ENCODE measurements around the gene ZBTB14. TPM values are rescaled to one million over a fixed set of nuclear protein-coding genes. Genes with fewer than 3 reads are reported as not detected.

Gene ZBTB14
- total RNA-seq, 3 donors from 2014 or later, result 9.1 to 15.1 (median 10.7) TPM

DNA sequence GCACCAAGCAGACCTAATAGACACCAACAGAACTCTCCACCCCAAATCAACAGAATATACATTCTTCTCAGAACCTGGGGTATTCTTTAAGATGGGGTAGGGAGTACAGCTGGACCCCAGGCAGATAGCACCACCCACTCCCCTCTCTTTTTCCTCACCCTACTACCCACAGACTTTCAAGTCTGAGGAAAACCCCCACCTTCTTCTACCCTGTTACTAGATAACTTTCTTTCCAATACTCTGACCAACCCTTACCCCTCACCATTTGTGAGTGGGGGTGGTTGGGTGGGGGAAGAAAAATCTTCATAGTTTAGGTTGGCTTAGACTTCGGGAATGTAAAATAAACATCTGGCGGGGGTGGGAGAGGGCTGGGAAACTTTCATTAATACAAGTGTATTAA is 20.3 kb upstream of the ZBTB14 start:
- no peaks in the 10 kb centered on the region for H3K9me3 ChIP-seq
- no peaks in the 10 kb centered on the region for H3K36me3 ChIP-seq (ENCODE audit: low read depth)
- TF ChIP-seq, protein P1, sequence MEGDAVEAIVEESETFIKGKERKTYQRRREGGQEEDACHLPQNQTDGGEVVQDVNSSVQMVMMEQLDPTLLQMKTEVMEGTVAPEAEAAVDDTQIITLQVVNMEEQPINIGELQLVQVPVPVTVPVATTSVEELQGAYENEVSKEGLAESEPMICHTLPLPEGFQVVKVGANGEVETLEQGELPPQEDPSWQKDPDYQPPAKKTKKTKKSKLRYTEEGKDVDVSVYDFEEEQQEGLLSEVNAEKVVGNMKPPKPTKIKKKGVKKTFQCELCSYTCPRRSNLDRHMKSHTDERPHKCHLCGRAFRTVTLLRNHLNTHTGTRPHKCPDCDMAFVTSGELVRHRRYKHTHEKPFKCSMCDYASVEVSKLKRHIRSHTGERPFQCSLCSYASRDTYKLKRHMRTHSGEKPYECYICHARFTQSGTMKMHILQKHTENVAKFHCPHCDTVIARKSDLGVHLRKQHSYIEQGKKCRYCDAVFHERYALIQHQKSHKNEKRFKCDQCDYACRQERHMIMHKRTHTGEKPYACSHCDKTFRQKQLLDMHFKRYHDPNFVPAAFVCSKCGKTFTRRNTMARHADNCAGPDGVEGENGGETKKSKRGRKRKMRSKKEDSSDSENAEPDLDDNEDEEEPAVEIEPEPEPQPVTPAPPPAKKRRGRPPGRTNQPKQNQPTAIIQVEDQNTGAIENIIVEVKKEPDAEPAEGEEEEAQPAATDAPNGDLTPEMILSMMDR (IDR thresholded peaks at IDR 0.05), result no peak
- H3K4me1 ChIP-seq (ENCODE audit: low read depth), result no peaks in the 10 kb centered on the region
- DNase-seq (no peak), ATAC-seq (no peak)
- no peak overlapping the region for H3K4me3 ChIP-seq
- intact Hi-C loops (cut with DNase I, micrococcal nuclease), result no loop called here

DNA sequence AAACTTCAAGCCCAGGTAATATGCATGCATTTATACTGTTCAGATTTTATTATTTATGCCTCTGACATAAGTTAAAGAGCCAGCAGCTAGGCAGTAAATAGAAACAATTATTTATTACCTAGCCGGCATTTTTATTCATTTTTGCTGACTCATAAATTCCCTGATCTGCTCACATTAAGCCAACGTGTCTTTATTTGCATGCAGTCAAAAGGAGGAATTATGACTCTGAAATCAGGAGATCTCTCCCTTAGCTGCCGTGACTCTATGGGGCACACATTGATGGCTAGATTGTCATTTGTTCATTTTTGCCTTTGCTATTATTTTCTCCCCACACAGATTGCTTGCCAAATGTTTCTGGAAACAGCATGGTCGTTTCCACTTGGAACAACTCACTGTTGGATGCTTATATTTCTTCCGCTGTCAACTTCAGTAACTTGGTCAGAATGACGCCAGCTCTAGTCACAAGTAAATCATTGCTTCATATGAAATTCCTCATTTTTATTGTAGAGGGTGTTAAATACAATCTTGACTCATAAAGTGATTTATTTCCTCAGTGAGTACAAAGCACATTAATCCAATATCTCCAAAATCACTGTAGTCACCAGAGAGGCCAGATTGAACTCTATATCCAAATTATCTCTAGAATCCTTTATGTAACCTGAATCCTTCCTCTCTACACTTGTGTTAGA is 15.9 kb upstream of the ZBTB14 start:
- Histone ChIP-seq H3K4me3 (no peak overlapping the region), H3K4me1 (ENCODE audit: low read depth) (no peaks in the 10 kb centered on the region), H3K9me3 (no peaks in the 10 kb centered on the region), H3K36me3 (ENCODE audit: low read depth) (no peaks in the 10 kb centered on the region)
- ATAC-seq (no peak), DNase-seq (no peak)
- intact Hi-C loops (cut with DNase I, micrococcal nuclease), result no loop called here
- TF ChIP-seq, protein P1 (IDR thresholded peaks at IDR 0.05), result no peak

DNA sequence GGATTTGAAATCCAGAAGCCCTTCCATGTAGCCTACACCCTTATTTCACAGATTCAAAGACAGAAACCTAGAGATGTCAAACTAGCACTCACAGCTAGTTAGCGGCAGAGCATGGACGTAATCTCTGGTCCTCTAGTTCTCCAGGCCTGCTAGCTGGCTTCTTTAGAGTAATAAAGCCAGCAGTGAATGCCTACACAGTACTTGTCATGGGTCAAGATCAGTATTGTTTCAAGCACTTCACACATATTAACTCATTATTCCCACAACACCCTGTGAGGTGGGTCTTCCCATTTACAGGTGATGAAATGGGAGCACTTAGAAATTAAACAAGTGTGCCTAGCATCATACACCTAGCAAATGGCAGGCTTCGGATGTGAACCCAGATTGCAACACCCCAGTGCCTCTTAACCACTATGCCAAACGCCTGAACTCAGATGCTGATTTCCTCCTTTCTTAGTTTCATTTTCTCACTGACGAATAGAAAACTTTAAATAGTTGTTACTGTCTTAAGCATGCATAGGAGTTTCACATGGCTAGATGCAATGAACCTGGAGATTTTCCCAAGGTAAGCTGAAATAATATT is 14.5 kb upstream of the ZBTB14 start:
- DNase-seq, result peak in 1 of 3 donors; percentile 9
- TF ChIP-seq, protein P1 (IDR thresholded peaks at IDR 0.05), result no peak
- Histone ChIP-seq H3K4me1 (ENCODE audit: low read depth) (no peaks in the 10 kb centered on the region), H3K9me3 (no peaks in the 10 kb centered on the region), H3K4me3 (no peak overlapping the region), H3K36me3 (ENCODE audit: low read depth) (no peaks in the 10 kb centered on the region)
- peak; percentile 76 for ATAC-seq
- intact Hi-C loops (cut with DNase I, micrococcal nuclease), result no loop called here

DNA sequence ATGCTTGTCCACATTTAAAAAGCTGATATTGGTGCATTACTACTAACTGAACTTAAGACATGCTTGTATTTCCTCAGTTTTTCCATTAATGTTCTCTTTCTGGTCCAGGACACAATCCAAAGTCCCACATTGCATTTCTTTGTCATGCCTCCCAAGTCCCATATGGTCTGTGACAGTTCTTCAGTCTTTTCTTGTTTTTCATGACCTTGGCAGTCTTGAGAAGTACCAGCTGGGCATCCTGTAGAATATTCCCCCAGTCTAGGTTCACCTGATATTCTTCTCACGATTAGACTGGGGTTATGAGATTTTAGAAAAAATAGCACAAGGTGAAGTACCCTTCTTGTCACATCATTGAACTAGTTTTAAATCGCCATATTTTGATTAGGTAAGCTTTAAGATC is 10.3 kb upstream of the ZBTB14 start:
- ATAC-seq (no peak), DNase-seq (no peak)
- Histone ChIP-seq H3K4me3 (no peak overlapping the region), H3K36me3 (ENCODE audit: low read depth) (no peaks in the 10 kb centered on the region), H3K9me3 (no peaks in the 10 kb centered on the region), H3K4me1 (ENCODE audit: low read depth) (no peaks in the 10 kb centered on the region)
- TF ChIP-seq, protein P1 (IDR thresholded peaks at IDR 0.05), result no peak
- intact Hi-C loops (cut with DNase I, micrococcal nuclease), result no loop called here

DNA sequence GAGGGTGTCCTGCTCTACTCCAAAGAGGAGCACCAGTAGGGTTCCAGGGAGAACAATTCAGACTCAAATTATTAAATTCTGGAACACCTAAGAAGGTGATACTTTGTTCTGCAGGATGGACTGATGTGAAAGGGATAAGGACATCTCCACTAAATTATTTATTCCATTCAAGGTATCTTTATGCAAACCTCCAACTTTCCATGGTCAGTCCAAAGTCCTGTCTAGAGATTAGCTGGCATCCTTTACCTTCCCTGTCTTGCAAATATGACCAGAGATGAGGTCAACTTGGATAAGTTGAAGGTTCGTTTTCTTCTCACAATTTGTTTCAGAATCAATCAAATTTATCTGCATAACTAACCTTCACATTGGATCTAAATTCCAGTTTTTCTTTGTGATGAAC is 8.7 kb upstream of the ZBTB14 start:
- Histone ChIP-seq H3K4me1 (ENCODE audit: low read depth) (no peaks in the 10 kb centered on the region), H3K36me3 (ENCODE audit: low read depth) (no peaks in the 10 kb centered on the region), H3K4me3 (no peak overlapping the region), H3K9me3 (no peaks in the 10 kb centered on the region)
- intact Hi-C loops (cut with DNase I, micrococcal nuclease), result no loop called here
- ATAC-seq, result no peak
- TF ChIP-seq, protein P1 (IDR thresholded peaks at IDR 0.05), result no peak
- DNase-seq, result no peak

Measured in mucosa of descending colon (tissue), 3 donors.